ENCODE results near the gene LILRB2. TPM values are rescaled to one million over a fixed set of nuclear protein-coding genes. Genes with fewer than 3 reads are reported as not detected.
"Not testable (repeated sequence)": the region's sequence is repeated elsewhere in the genome, so short reads cannot be mapped to it uniquely, and the experiment has no call there.

Gene LILRB2
- total RNA-seq, 1 experiment from 2014 or later, result not detected

DNA sequence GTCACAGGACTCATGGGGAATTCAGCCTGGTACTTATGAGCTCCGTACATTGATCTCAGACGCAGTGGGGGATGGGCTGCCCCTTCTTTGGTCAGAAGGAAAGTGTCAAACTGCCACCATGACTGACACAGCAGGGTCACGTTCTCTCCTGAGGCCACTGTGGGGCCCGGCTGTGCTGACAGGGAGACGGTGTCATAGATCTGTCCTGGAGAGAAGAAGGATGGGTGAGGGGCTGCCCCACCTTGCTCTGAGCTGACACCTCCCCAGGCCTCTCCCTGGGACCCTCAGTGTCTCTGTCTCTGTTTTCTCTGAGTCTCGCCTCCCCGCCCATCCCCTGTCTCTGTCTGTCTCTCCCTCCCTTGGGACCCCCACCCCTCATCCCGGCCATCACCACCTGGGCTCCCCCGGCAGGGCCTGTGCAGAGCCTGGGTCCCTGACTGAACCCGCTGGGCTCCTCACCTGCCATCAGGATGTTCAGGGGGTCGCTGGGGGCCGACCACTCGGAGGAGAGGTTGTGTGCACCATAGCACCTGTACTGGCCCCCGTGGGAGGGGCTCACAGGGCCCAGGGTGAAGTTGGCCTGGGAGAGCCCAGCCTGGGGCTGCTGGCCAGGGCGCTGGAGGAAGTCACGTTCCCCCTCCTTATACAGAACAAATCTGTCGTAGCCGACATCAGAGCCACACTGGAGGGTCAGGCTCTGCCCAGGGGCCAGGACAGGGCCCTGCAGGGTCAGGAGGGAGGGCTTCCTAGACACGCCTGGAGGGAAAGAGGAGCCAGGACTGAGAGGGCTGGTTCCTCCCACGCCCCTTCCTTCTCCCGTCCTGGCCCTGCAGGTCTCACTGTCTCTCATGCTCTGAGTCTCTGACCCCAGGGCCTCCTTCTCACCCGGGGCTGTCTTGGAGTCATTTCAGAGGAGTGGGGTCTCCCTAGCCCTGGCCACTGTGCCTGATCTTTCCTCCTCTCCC lies 40.3 kb downstream of the LILRB2 start:
- H3K27ac Mint-ChIP-seq (ENCODE audit: low read depth, unreplicated experiment); BruUV-seq (replicated peaks); intact Hi-C loops (cut with micrococcal nuclease); H3K36me3 Mint-ChIP-seq (ENCODE audit: insufficient read depth, unreplicated experiment); H3K4me3 Mint-ChIP-seq (ENCODE audit: unreplicated experiment); H3K9me3 Mint-ChIP-seq (ENCODE audit: unreplicated experiment); DNase-seq (ENCODE audit: unreplicated experiment); H3K4me1 Mint-ChIP-seq (ENCODE audit: insufficient read depth, unreplicated experiment); CTCF ChIA-PET; POLR2A ChIA-PET: not testable (repeated sequence)
- H3K27me3 Mint-ChIP-seq (ENCODE audit: insufficient read depth, unreplicated experiment), result peaks cover 51% of the 10 kb centered on the region

- BruUV-seq (replicated peaks); H3K9me3 Mint-ChIP-seq (ENCODE audit: unreplicated experiment); H3K4me3 Mint-ChIP-seq (ENCODE audit: unreplicated experiment); DNase-seq (ENCODE audit: unreplicated experiment); H3K4me1 Mint-ChIP-seq (ENCODE audit: insufficient read depth, unreplicated experiment); CTCF ChIA-PET; H3K36me3 Mint-ChIP-seq (ENCODE audit: insufficient read depth, unreplicated experiment); POLR2A ChIA-PET; H3K27ac Mint-ChIP-seq (ENCODE audit: low read depth, unreplicated experiment); intact Hi-C loops (cut with micrococcal nuclease): not testable (repeated sequence)
- H3K27me3 Mint-ChIP-seq (ENCODE audit: insufficient read depth, unreplicated experiment), result peaks cover 52% of the 10 kb centered on the region
Observed at GRCh38 chr19:54239491-54240371, 41.2 kb downstream of the LILRB2 start.

DNA sequence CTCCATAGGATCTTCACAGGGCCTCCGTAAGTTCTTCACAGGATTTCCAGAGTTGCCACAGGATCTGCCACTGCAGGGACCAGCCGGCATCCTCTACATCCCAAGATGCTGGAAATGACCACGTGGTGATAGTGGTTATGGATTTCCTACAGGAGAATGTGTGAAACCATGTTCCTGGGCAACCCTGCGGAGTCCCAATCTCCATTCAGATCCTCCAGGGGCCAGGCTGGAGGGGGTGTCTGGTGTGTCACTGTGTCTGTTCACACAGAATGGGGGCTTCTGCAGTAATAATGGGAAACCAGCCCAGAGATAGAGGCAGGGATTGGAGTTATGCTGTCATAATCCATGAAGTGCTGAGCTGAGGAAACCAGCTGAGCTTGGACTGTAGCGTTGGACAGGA lies 47.0 kb downstream of the LILRB2 start:
- H3K4me3 Mint-ChIP-seq (ENCODE audit: unreplicated experiment), result no peak overlapping the region
- intact Hi-C loops (cut with micrococcal nuclease), result no loop called here
- no peak overlapping the region for H3K27ac Mint-ChIP-seq (ENCODE audit: low read depth, unreplicated experiment)
- POLR2A ChIA-PET, result no interaction called here
- no TSS peak for BruUV-seq (replicated peaks)
- H3K9me3 Mint-ChIP-seq (ENCODE audit: unreplicated experiment), result peaks cover 7% of the 10 kb centered on the region
- no peaks in the 10 kb centered on the region for H3K36me3 Mint-ChIP-seq (ENCODE audit: insufficient read depth, unreplicated experiment)
- DNase-seq (ENCODE audit: unreplicated experiment), result no peak
- H3K27me3 Mint-ChIP-seq (ENCODE audit: insufficient read depth, unreplicated experiment), result peaks cover 38% of the 10 kb centered on the region
- CTCF ChIA-PET, result interaction anchor here (1.2 kb wide), 1 partner anchor 66 kb away, joined by 3 read pairs; no protein-coding TSS in a partner anchor
- TF ChIP-seq, protein P1, sequence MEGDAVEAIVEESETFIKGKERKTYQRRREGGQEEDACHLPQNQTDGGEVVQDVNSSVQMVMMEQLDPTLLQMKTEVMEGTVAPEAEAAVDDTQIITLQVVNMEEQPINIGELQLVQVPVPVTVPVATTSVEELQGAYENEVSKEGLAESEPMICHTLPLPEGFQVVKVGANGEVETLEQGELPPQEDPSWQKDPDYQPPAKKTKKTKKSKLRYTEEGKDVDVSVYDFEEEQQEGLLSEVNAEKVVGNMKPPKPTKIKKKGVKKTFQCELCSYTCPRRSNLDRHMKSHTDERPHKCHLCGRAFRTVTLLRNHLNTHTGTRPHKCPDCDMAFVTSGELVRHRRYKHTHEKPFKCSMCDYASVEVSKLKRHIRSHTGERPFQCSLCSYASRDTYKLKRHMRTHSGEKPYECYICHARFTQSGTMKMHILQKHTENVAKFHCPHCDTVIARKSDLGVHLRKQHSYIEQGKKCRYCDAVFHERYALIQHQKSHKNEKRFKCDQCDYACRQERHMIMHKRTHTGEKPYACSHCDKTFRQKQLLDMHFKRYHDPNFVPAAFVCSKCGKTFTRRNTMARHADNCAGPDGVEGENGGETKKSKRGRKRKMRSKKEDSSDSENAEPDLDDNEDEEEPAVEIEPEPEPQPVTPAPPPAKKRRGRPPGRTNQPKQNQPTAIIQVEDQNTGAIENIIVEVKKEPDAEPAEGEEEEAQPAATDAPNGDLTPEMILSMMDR (IDR thresholded peaks at IDR 0.05; ENCODE audit: unreplicated experiment), result no peak
- H3K4me1 Mint-ChIP-seq (ENCODE audit: insufficient read depth, unreplicated experiment), result no peaks in the 10 kb centered on the region

- CTCF ChIA-PET, result interaction anchor here (0.6 to 1.1 kb wide), 10 partner anchors 21 to 1560 kb away, joined by 3 to 6 read pairs (median 3); no protein-coding TSS in a partner anchor
- Mint-ChIP-seq H3K4me3 (ENCODE audit: unreplicated experiment) (no peak overlapping the region), H3K9me3 (ENCODE audit: unreplicated experiment) (peaks cover 7% of the 10 kb centered on the region), H3K27me3 (ENCODE audit: insufficient read depth, unreplicated experiment) (peaks cover 28% of the 10 kb centered on the region), H3K27ac (ENCODE audit: low read depth, unreplicated experiment) (no peak overlapping the region), H3K36me3 (ENCODE audit: insufficient read depth, unreplicated experiment) (no peaks in the 10 kb centered on the region), H3K4me1 (ENCODE audit: insufficient read depth, unreplicated experiment) (no peaks in the 10 kb centered on the region)
- DNase-seq (ENCODE audit: unreplicated experiment), result peak; percentile 89
- POLR2A ChIA-PET, result no interaction called here
- intact Hi-C loops (cut with micrococcal nuclease), result loop anchor here (1.0 kb wide), 3 partner anchors 42 to 389 kb away; partner anchors contain the start of gene MBOAT7
- no TSS peak for BruUV-seq (replicated peaks)
- TF ChIP-seq, protein P1 (IDR thresholded peaks at IDR 0.05; ENCODE audit: unreplicated experiment), result peak; percentile 97
Observed at GRCh38 chr19:54231077-54231931, 49.6 kb downstream of the LILRB2 start.

Measured in MCF 10A (cell line).